GM12891 (cell line): Measurements from ENCODE around the gene CST7.

Source experiments
- POLR2A ChIP-seq: IDR thresholded peaks from 2 replicates; pipeline ENCODE4 v1.6.1; 2011; ENCODE audit warnings: low read depth, low read length, control low read depth
- POLR2AphosphoS5 ChIP-seq: IDR thresholded peaks from 2 replicates; pipeline ENCODE4 v1.6.1; 2011; ENCODE audit warnings: low read depth, low read length, control low read depth
- TAF1 ChIP-seq: IDR thresholded peaks from 2 replicates; pipeline ENCODE4 v1.6.1; 2011; ENCODE audit warnings: low read depth, low read length, control low read depth

GRCh38 chr20:25006431-25007167 is 57.5 kb downstream of the CST7 start:
- no peak for TF ChIP-seq TAF1
- TF ChIP-seq POLR2AphosphoS5, result no peak
- no peak for TF ChIP-seq POLR2A
